Lower leg skin (tissue), 4 donors: ENCODE results near the gene ORC6. TPM values are rescaled to one million over a fixed set of nuclear protein-coding genes. Genes with fewer than 3 reads are reported as not detected.
A peak's percentile ranks its signal among the peaks of the same experiment; 100 is the strongest.

ENCODE experiments used
- DNase-seq, 2 donors: peaks; one replicate each; pipeline ENCODE4 v3.0.0-alpha.2; 2019; ENCODE audit warnings: low spot score in 2 of 2
- H3K4me3 ChIP-seq: fragments of 200-600 bp; sonication (generic); 2 replicates; pipeline ENCODE4 v1.5.1; 2017; ENCODE audit warnings: mild to moderate bottlenecking, low read depth; ENCODE audit not compliant: poor library complexity, severe bottlenecking
- POLR2A ChIP-seq, 2 donors: fragments of 450-650 bp; IDR thresholded peaks; one replicate each; pipeline ENCODE4 v1.6.1; 2016 to 2017; ENCODE audit warnings: antibody characterized with exemption in 2 of 2, mild to moderate bottlenecking in 1 of 2, moderate library complexity in 1 of 2
- WGBS, 2 donors: methylation state at CpG; one replicate each; pipeline ENCODE4 v1.1.5; 2018; 5-methylcytosine and 5-hydroxymethylcytosine counted together
- intact Hi-C: fragments of 100-400 bp; cut with DNase I; formaldehyde crosslinking; loops from one replicate; pipeline ENCODE4 v1.15.0; 2023; ENCODE audit warnings: low total_unique reads
- total RNA-seq, 4 donors: library from RNA; depleted of rRNA; stranded (reverse); fragments of >200 nt; gene quantifications; one replicate each; pipeline ENCODE4 v1.1.0, GENCODE V29; 2016
- TF ChIP-seq, protein P1 (sequence below), 3 donors: fragments of 450-650 bp; IDR thresholded peaks; one replicate each; pipeline ENCODE4 v1.5.1; 2016; ENCODE audit warnings: antibody characterized with exemption in 3 of 3, mild to moderate bottlenecking in 3 of 3, moderate library complexity in 2 of 3

ORC6 gene
- total RNA-seq, 4 donors from 2014 or later, result 0.49 to 1.5 (median 1.2) TPM; not detected in 1

DNA sequence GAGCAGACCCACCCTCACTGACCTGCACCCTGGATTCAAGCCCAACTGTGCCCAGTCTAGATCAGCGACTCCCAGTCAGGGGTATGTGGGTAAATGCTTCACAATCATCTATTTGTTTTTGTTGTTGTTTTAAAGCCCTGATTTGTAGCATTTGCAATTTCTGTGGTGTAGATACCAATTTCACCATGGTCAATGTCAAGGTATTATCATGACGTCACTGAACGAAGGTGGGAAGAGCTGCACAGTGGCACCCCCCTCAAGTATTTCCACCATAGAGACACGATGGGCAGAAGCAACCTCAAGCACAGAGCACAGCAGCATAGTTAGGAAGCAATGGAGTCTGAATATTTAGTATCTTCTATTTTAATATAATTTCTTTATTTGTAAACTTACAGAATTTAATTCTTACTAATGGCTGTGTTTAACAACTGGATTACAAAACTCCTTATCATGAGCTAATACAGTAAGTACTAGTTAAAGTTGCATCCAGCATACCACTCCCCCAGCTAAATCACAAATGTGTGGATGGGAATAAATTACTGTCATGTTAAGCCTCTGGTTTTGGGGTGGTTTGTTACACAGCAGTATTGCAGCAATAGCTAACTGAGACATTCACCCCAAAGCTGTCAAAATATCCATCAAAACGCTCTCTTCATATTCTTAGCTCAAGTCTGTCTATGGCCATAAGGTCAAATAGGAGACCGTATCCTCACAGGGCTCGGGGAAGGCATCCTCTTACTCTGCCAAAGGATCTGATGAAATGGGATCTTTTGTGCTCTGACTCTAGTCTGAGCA is 25.5 kb downstream of the ORC6 start:
- intact Hi-C loops, result no loop called here
- no peak overlapping the region for H3K4me3 ChIP-seq
- TF ChIP-seq, protein P1, sequence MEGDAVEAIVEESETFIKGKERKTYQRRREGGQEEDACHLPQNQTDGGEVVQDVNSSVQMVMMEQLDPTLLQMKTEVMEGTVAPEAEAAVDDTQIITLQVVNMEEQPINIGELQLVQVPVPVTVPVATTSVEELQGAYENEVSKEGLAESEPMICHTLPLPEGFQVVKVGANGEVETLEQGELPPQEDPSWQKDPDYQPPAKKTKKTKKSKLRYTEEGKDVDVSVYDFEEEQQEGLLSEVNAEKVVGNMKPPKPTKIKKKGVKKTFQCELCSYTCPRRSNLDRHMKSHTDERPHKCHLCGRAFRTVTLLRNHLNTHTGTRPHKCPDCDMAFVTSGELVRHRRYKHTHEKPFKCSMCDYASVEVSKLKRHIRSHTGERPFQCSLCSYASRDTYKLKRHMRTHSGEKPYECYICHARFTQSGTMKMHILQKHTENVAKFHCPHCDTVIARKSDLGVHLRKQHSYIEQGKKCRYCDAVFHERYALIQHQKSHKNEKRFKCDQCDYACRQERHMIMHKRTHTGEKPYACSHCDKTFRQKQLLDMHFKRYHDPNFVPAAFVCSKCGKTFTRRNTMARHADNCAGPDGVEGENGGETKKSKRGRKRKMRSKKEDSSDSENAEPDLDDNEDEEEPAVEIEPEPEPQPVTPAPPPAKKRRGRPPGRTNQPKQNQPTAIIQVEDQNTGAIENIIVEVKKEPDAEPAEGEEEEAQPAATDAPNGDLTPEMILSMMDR (IDR thresholded peaks at IDR 0.05), result no peak
- TF ChIP-seq POLR2A (IDR thresholded peaks at IDR 0.05), result no peak
- 88 to 93% methylated on average over 7 of the region's 7 CpGs for whole genome bisulfite sequencing, 2 donors
- DNase-seq, result no peak

DNA sequence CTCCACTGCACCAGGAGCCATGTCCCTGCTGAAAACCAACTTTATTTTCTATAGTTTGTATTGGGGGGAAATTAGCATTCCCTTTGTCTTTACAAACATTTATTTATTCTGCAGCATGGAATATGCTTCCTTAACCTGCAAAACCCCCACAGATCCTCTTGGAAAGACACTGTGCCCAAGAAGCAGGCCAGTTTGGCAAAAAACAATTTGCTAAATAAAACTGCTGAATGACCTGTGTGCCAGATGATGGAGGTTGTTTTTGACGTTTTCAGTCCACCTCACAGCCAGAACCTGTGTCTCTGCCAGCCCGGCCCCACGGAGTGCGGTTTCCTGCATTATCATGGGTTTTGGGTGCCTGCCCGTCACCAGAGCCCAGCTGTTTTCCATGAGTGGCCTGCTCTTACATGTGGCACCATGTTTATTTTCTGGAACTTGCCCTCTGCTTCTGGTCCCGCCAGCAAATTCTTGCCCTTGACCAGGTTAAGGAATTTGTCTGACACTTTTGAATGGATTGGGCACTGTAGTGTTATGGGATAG is 26.4 kb downstream of the ORC6 start:
- 48 to 81% methylated on average over 5 to 6 of the region's 6 CpGs for WGBS, 2 donors
- intact Hi-C loops, result no loop called here
- no peak for TF ChIP-seq POLR2A (IDR thresholded peaks at IDR 0.05)

DNA sequence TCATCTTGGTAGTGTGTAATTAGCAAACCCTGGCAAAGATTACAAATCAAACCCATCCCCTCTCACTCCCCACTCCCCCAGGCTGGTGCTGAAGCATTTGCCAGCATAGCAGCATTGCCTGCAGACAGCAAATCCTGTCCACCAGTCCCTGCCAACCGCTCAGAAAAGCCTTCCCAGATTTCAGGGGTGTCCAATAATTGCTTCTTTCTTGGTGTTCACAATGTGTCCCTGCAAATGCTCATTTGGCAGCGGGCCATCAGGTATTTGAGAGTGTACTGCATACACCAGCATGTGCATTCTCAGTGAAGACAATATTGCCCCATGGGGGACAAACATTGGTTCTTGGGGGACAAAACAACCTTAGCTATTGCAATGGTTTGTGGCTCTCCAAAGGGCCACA is 28.2 kb downstream of the ORC6 start:
- TF ChIP-seq POLR2A (IDR thresholded peaks at IDR 0.05), result no peak
- H3K4me3 ChIP-seq, result no peak overlapping the region
- intact Hi-C loops, result no loop called here
- peak in 1 of 2 donors; percentile 77 for DNase-seq
- WGBS, 2 donors, result 38 to 45% methylated on average over 2 of the region's 2 CpGs

More for the DNA sequence above, 26.4 kb downstream of the ORC6 start:
- DNase-seq, result no peak
- no peak overlapping the region for H3K4me3 ChIP-seq

DNA sequence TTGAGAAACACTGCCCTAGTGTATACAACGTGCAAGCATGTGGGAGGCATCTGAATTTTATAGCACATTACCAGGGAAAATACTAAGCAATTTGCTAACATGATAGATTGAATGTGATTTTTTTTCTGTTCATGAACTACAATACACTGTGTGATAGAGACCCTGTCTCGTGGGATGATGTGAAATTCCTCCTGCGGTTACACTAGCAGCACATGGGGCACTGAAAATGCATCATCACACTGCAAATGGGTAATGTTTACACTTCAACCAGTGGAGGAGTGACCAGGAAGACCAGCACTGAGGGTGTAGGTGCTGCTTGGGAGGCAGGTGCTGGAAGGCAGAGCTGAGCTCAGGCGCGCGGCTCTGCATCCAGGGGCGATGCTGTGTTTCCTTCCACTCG is 28.8 kb downstream of the ORC6 start:
- TF ChIP-seq, protein P1 (IDR thresholded peaks at IDR 0.05), result no peak
- TF ChIP-seq POLR2A (IDR thresholded peaks at IDR 0.05), result no peak
- no peak overlapping the region for H3K4me3 ChIP-seq
- intact Hi-C loops, result no loop called here
- WGBS, 2 donors, result 76 to 85% methylated on average over 8 of the region's 8 CpGs
- no peak for DNase-seq

DNA sequence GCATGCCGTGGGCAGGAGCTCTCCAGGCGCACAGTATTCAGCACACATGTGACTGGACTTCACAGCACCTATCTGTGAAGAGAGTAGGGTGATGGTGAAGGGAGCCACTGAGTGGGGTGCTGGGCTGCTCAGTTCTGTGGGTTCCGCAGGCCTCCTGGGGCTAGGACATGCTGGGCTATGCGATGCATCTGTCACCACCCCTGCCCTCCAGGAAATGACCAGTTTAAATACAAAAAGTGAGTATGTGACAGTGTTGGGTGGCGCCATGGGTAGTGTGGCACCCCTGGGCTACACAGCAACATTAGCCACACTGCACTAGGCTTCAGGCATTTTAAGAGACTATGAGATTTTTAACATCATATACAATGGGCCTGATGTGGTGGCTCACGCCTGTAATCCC is 30.1 kb downstream of the ORC6 start:
- intact Hi-C loops, result no loop called here
- no peak overlapping the region for H3K4me3 ChIP-seq
- 94% methylated on average over 6 of the region's 6 CpGs for WGBS, 2 donors
- peak in 1 of 2 donors; percentile 43 for DNase-seq
- TF ChIP-seq POLR2A (IDR thresholded peaks at IDR 0.05), result no peak
- TF ChIP-seq, protein P1 (IDR thresholded peaks at IDR 0.05), result no peak

DNA sequence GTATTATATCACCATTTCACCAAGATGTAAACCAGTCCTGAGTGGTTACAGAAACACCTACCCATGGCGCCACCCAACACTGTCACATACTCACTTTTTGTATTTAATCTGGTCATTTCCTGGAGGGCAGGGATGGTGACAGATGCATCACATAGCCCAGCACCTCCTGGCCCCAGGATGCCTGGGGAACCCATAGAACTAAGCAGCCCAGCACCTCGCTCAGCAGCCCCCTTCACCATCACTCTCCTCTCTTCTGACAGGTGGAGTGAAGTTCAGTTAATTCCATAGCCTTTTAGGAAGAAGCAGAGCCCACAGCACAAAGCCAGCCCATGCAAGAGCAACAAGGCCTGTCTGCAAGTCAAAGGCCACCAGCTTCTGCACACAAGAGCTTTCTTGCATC is 31.2 kb downstream of the ORC6 start:
- no peak overlapping the region for H3K4me3 ChIP-seq
- DNase-seq, result peak in 1 of 2 donors; percentile 39
- TF ChIP-seq, protein P1 (IDR thresholded peaks at IDR 0.05), result no peak
- TF ChIP-seq POLR2A (IDR thresholded peaks at IDR 0.05), result no peak
- intact Hi-C loops, result no loop called here
- 89 to 92% methylated on average over 2 of the region's 2 CpGs for WGBS, 2 donors
